Smooth muscle cell (in vitro differentiated cells): ENCODE data around the gene SQSTM1. TPM values are rescaled to one million over a fixed set of nuclear protein-coding genes. Genes with fewer than 3 reads are reported as not detected.

Experiments
- DNase-seq: peaks from one replicate; lab custom pipeline; 2025; ENCODE audit not compliant: unreplicated experiment; lab: John Stamatoyannopoulos, UW
- H2AFZ ChIP-seq: fragments of 200-600 bp; sonication (generic); 2 replicates; pipeline ENCODE4 v1.6.0; 2016; ENCODE audit warnings: antibody characterized with exemption, low read depth, mild to moderate bottlenecking
- H3F3A ChIP-seq: fragments of 200-600 bp; sonication (generic); 2 replicates; pipeline ENCODE4 v1.6.0; 2017; ENCODE audit warnings: antibody characterized with exemption, low read depth
- H3K27ac ChIP-seq: fragments of 200-600 bp; sonication (generic); 2 replicates; pipeline ENCODE4 v1.5.1; 2016; ENCODE audit warnings: low read depth, mild to moderate bottlenecking
- H3K27me3 ChIP-seq: fragments of 200-600 bp; sonication (generic); 2 replicates; pipeline ENCODE4 v1.6.1; 2016; ENCODE audit warnings: low read depth, mild to moderate bottlenecking
- H3K36me3 ChIP-seq: fragments of 200-600 bp; sonication (generic); 2 replicates; pipeline ENCODE4 v1.5.1; 2016; ENCODE audit warnings: low read depth
- H3K4me1 ChIP-seq: fragments of 200-600 bp; sonication (generic); 2 replicates; pipeline ENCODE4 v1.5.1; 2016; ENCODE audit warnings: low read depth
- H3K4me2 ChIP-seq: fragments of 200-600 bp; sonication (generic); 2 replicates; pipeline ENCODE4 v1.6.0; 2016; ENCODE audit warnings: mild to moderate bottlenecking
- H3K4me3 ChIP-seq: fragments of 200-600 bp; sonication (generic); 2 replicates; pipeline ENCODE4 v1.5.1; 2016; ENCODE audit warnings: mild to moderate bottlenecking
- H3K79me2 ChIP-seq: fragments of 200-600 bp; sonication (generic); 2 replicates; pipeline ENCODE4 v1.6.0; 2016; ENCODE audit warnings: low read depth, mild to moderate bottlenecking
- H3K9ac ChIP-seq: fragments of 200-600 bp; sonication (generic); 2 replicates; pipeline ENCODE4 v1.6.0; 2016; ENCODE audit warnings: low read depth
- H3K9me3 ChIP-seq: fragments of 200-600 bp; sonication (generic); replicated peaks from 2 replicates; pipeline ENCODE4 v1.5.1; 2016; ENCODE audit warnings: low read depth
- H4K20me1 ChIP-seq: fragments of 200-600 bp; sonication (generic); 2 replicates; pipeline ENCODE4 v1.6.0; 2016; ENCODE audit warnings: low read depth
- CTCF ChIP-seq: fragments of 200-600 bp; sonication (generic); IDR thresholded peaks from 2 replicates; pipeline ENCODE4 v1.5.1; 2017; ENCODE audit warnings: borderline replicate concordance, mild to moderate bottlenecking, antibody characterized with exemption; ENCODE audit not compliant: insufficient read depth, poor library complexity, severe bottlenecking
- WGBS: methylation state at CpG from one replicate; pipeline ENCODE4 v1.1.7; 2016; ENCODE audit warnings: low lambda C conversion rate; 5-methylcytosine and 5-hydroxymethylcytosine counted together
- polyA plus RNA-seq: library from polyadenylated mRNA; unstranded; fragments of >200 nt; fragmentation: Nextera tagmentation; extraction: Ambion mirVana; gene quantifications from 2 replicates; pipeline ENCODE4 v1.2.1, GENCODE V29; 2016
- total RNA-seq: library from RNA; depleted of rRNA; stranded (reverse); fragments of >200 nt; gene quantifications from 2 replicates; pipeline ENCODE4 v1.2.3, GENCODE V29; 2014

SQSTM1 gene
- total and polyA plus RNA-seq, 2 experiments from 2014 or later, result 114 to 159 TPM

GRCh38 chr5:179865491-179866240 is 45.0 kb downstream of the SQSTM1 start:
- Histone ChIP-seq H3K36me3 (no peaks in the 10 kb centered on the region), H2AFZ (no peak overlapping the region), H3K9me3 (no peaks in the 10 kb centered on the region), H4K20me1 (no peaks in the 10 kb centered on the region), H3K9ac (no peak overlapping the region), H3K4me3 (no peak overlapping the region), H3F3A (no peaks in the 10 kb centered on the region), H3K27ac (no peak overlapping the region), H3K27me3 (no peaks in the 10 kb centered on the region), H3K4me2 (no peak overlapping the region), H3K4me1 (no peaks in the 10 kb centered on the region), H3K79me2 (no peaks in the 10 kb centered on the region)
- WGBS, result 94% methylated on average over 15 of the region's 15 CpGs
- no peak for DNase-seq
- TF ChIP-seq CTCF, result no peak

- Histone ChIP-seq H2AFZ (no peak overlapping the region), H3K4me1 (no peaks in the 10 kb centered on the region), H3K79me2 (no peaks in the 10 kb centered on the region), H3K9ac (no peak overlapping the region), H3F3A (no peaks in the 10 kb centered on the region), H3K9me3 (no peaks in the 10 kb centered on the region), H3K36me3 (no peaks in the 10 kb centered on the region), H4K20me1 (no peaks in the 10 kb centered on the region), H3K4me2 (no peak overlapping the region), H3K27ac (no peak overlapping the region), H3K4me3 (no peak overlapping the region), H3K27me3 (no peaks in the 10 kb centered on the region)
- 95% methylated on average over 21 of the region's 21 CpGs for WGBS
- no peak for TF ChIP-seq CTCF
- DNase-seq, result no peak
Measured at GRCh38 chr5:179866241-179867078, 45.8 kb downstream of the SQSTM1 start.

DNA sequence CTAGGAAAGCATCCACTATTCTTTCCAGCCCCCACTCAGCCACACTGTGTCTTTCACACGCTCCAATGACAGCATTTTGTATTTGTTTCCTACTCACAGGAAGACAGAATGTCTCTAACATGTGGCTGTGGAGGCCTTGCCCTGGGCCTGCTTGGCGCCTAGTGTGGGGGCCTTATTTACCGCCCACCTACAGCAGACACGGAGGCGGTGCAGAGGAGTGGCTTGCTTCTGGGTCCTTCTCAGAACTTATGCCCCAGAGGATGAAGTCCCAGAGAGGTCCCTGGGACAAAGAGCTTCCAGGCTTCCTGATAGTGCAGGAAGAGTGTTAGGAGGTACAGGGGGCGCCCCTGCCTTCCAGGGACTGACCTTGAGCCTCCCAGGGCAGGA is 46.4 kb downstream of the SQSTM1 start:
- Histone ChIP-seq H3K27ac (no peak overlapping the region), H3K36me3 (no peaks in the 10 kb centered on the region), H2AFZ (no peak overlapping the region), H3K4me2 (no peak overlapping the region), H3K4me1 (no peaks in the 10 kb centered on the region), H3F3A (no peaks in the 10 kb centered on the region), H3K9ac (no peak overlapping the region), H3K4me3 (no peak overlapping the region), H3K27me3 (no peaks in the 10 kb centered on the region), H3K9me3 (no peaks in the 10 kb centered on the region), H4K20me1 (no peaks in the 10 kb centered on the region), H3K79me2 (no peaks in the 10 kb centered on the region)
- TF ChIP-seq CTCF, result no peak
- no peak for DNase-seq
- WGBS, result 98% methylated on average over 6 of the region's 6 CpGs
